ENCODE data around the gene ELFN1. TPM values are rescaled to one million over a fixed set of nuclear protein-coding genes. Genes with fewer than 3 reads are reported as not detected.

ELFN1 gene
- total RNA-seq, 1 donor from 2014 or later: 0.71 TPM

DNA sequence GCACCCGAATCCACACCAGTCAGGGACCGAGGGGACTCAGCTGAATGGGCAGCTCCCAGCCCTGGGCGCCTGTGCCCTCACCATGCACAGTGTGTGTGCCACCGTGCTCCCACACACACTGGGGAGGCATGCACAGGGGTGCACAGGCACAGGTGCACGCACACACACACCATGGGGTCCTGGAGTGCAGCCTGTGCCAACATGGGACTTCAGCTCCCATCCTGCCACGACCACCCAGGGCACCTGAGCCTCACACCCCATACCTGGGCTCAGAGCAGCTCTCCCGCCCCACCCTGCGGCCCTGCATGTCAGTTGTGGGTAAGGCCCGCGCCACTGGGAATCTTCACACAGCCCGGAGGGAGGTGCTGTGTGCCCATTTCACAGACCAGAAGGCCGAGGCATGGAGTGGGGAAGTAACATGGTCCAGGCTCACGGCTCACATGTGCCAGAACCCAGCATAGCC is 8.0 kb downstream of the ELFN1 start:
- no peak for DNase-seq (ENCODE audit: low read depth)
- TF ChIP-seq CTCF (IDR thresholded peaks at IDR 0.05; ENCODE audit: insufficient read depth, low read length, poor library complexity, severe bottlenecking): no peak
- Histone ChIP-seq H3K4me3 (ENCODE audit: low read depth, low read length) (no peak overlapping the region), H3K36me3 (ENCODE audit: control insufficient read depth, insufficient read depth, low read length) (no peaks in the 10 kb centered on the region), H3K27me3 (ENCODE audit: control insufficient read depth, insufficient read depth, low read length) (peaks cover 40% of the 10 kb centered on the region)

DNA sequence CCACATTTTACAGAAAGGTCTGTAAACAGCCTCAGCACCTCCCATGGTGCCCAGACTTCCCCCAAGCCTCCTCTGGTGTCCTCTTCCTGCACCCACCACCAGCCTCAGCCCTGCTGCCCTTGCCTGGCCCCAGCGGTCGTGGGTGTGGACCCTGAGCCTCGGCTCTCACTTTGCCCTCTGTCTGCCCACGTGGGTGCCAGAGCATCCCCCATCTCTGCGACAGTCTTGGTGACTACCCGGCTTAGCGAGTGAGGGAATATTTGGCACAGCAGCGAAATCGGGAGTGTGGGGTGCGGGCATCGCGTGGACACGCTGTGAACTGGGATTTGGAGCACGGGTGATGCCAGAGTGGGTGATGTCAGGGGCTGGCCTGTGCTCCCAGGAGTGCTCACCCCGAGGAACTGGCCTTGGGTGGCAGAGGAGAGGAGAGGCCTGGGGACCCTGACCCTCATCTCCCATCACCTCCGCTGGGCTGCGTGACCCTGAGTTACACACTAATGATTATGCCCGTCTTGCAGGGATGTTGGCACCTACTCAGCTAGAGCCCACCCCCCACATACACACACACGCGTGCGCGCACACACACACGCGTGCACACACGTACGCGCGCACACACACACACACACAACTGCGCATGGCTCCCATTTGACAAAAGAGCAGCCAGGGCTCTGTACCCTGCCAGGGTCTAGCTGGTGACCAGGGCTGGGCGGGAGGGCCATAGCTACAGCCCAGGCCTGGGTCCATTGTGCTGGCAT is 8.7 kb downstream of the ELFN1 start:
- Histone ChIP-seq H3K36me3 (ENCODE audit: control insufficient read depth, insufficient read depth, low read length) (no peaks in the 10 kb centered on the region), H3K27me3 (ENCODE audit: control insufficient read depth, insufficient read depth, low read length) (peaks cover 35% of the 10 kb centered on the region), H3K4me3 (ENCODE audit: low read depth, low read length) (no peak overlapping the region)
- no peak for DNase-seq (ENCODE audit: low read depth)
- TF ChIP-seq CTCF (IDR thresholded peaks at IDR 0.05; ENCODE audit: insufficient read depth, low read length, poor library complexity, severe bottlenecking): no peak

- no peak for DNase-seq (ENCODE audit: low read depth)
Measured at GRCh38 chr7:1679326-1679965, 9.4 kb downstream of the ELFN1 start.

DNA sequence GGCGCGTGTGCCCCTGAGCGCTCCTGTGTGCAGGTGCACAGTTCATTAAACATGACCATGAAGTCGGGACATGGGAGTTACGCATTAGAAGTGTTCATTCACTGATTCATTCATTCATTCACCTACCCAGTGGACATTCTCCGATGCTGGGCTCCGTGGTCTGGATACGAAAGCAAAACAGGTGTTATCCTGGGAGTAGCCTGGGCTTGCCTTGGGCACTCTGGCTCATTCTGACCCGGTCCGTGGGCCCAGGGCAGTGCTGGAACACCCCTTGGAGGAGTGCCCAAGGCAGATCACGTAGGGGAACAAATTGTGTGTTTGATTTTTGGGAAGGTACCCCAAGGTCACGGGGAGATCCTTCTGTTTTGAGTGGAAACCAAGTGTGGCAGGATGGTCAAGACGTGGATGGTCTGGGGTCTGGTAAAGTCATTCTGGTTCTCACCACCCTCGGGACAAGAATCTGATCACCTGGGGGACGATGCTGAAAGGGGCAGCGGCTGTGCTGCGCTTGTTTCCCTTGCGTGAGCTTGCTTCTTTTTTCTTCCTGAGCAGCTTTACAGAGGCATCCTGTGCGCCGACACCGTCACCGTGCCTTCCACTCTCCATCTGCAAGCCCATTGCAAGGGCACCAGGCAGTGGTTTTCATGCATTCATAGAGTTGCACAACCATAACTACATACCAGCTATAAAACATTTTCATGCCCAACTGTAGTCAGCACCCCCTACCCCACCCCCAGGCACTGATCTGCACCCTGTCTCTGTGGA is 10.1 kb downstream of the ELFN1 start:
- Histone ChIP-seq H3K36me3 (ENCODE audit: control insufficient read depth, insufficient read depth, low read length) (no peaks in the 10 kb centered on the region), H3K27me3 (ENCODE audit: control insufficient read depth, insufficient read depth, low read length) (peaks cover 21% of the 10 kb centered on the region), H3K4me3 (ENCODE audit: low read depth, low read length) (no peak overlapping the region)
- TF ChIP-seq CTCF (IDR thresholded peaks at IDR 0.05; ENCODE audit: insufficient read depth, low read length, poor library complexity, severe bottlenecking): no peak
- DNase-seq (ENCODE audit: low read depth): no peak

More at GRCh38 chr7:1679326-1679965, 9.4 kb downstream of the ELFN1 start:
- no peak for TF ChIP-seq CTCF (IDR thresholded peaks at IDR 0.05; ENCODE audit: insufficient read depth, low read length, poor library complexity, severe bottlenecking)
- Histone ChIP-seq H3K27me3 (ENCODE audit: control insufficient read depth, insufficient read depth, low read length) (peaks cover 28% of the 10 kb centered on the region), H3K36me3 (ENCODE audit: control insufficient read depth, insufficient read depth, low read length) (no peaks in the 10 kb centered on the region), H3K4me3 (ENCODE audit: low read depth, low read length) (no peak overlapping the region)

DNA sequence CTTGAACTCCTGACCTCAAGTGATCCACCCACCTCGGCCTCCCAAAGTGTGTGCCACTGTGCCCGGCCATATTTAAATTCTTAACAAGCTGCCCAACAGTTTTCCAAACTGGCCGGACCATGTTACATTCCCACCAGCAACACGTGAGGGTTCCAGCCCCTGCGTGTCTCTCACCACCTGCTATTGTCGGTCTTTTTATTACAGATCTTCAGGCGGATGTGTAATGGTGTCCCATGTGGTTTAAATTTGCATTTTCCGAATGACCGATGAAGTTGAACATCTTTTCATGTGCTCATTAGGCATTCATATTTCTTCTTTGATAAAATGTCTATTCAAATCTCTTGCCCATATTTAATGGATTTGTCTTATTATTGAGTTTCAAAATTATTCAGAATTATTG is 11.5 kb downstream of the ELFN1 start:
- Histone ChIP-seq H3K36me3 (ENCODE audit: control insufficient read depth, insufficient read depth, low read length) (no peaks in the 10 kb centered on the region), H3K27me3 (ENCODE audit: control insufficient read depth, insufficient read depth, low read length) (peaks cover 7% of the 10 kb centered on the region), H3K4me3 (ENCODE audit: low read depth, low read length) (no peak overlapping the region)
- no peak for DNase-seq (ENCODE audit: low read depth)
- no peak for TF ChIP-seq CTCF (IDR thresholded peaks at IDR 0.05; ENCODE audit: insufficient read depth, low read length, poor library complexity, severe bottlenecking)
